Measurements from ENCODE around the gene ISCU.

DNA sequence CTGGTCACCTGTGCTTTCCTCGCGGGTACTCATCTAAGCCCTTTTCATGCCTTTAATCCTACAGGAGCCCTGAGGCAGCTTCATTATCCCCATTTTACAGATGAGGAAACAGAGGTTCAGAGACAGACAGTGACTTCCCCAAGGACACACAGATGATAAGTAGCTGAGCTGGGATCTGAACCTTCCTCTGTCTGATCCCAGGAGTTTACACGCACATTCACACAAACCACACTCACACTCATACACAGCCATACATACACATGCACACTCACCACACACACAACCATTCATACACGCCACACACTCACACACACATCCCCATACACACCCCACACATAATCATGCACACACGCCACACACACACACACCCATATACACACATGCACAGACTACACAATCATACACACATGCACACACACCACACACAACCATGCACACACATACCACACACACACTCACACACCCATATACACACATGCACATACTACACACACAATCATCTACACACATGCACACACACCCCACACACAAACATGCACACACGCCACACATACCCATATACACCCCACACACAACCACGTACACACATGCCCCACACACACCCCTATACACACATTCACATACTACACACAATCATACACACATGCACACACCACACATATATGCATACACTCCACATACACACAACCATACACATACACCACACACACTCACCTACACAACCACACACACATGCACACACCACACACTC is 32.7 kb downstream of the ISCU start:
- TF ChIP-seq, protein P1, sequence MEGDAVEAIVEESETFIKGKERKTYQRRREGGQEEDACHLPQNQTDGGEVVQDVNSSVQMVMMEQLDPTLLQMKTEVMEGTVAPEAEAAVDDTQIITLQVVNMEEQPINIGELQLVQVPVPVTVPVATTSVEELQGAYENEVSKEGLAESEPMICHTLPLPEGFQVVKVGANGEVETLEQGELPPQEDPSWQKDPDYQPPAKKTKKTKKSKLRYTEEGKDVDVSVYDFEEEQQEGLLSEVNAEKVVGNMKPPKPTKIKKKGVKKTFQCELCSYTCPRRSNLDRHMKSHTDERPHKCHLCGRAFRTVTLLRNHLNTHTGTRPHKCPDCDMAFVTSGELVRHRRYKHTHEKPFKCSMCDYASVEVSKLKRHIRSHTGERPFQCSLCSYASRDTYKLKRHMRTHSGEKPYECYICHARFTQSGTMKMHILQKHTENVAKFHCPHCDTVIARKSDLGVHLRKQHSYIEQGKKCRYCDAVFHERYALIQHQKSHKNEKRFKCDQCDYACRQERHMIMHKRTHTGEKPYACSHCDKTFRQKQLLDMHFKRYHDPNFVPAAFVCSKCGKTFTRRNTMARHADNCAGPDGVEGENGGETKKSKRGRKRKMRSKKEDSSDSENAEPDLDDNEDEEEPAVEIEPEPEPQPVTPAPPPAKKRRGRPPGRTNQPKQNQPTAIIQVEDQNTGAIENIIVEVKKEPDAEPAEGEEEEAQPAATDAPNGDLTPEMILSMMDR (IDR thresholded peaks at IDR 0.05), result no peak
- TF ChIP-seq POLR2A (IDR thresholded peaks at IDR 0.05), result no peak
- TF ChIP-seq EP300 (IDR thresholded peaks at IDR 0.05), result no peak
